Endothelial cell of umbilical vein (primary cell): ENCODE results near the gene PHF12.

Experiments used
- POLR2A ChIP-seq: IDR thresholded peaks from 2 replicates; pipeline ENCODE4 v1.6.1; 2012; ENCODE audit warnings: low read depth, mild to moderate bottlenecking, control low read depth, low read length
- TF ChIP-seq, protein P1 (sequence below), 2 donors: IDR thresholded peaks; 1 replicate in 1 of 2; 2 replicates in 1 of 2; pipeline ENCODE4 v1.5.1; 2011; ENCODE audit warnings: low read length in 2 of 2, mild to moderate bottlenecking in 2 of 2, moderate library complexity in 2 of 2, control low read depth in 1 of 2, inconsistent platforms in 1 of 2, low read depth in 1 of 2; ENCODE audit not compliant: insufficient read depth in 1 of 2; ENCODE audit errors: extremely low read depth in 1 of 2

DNA sequence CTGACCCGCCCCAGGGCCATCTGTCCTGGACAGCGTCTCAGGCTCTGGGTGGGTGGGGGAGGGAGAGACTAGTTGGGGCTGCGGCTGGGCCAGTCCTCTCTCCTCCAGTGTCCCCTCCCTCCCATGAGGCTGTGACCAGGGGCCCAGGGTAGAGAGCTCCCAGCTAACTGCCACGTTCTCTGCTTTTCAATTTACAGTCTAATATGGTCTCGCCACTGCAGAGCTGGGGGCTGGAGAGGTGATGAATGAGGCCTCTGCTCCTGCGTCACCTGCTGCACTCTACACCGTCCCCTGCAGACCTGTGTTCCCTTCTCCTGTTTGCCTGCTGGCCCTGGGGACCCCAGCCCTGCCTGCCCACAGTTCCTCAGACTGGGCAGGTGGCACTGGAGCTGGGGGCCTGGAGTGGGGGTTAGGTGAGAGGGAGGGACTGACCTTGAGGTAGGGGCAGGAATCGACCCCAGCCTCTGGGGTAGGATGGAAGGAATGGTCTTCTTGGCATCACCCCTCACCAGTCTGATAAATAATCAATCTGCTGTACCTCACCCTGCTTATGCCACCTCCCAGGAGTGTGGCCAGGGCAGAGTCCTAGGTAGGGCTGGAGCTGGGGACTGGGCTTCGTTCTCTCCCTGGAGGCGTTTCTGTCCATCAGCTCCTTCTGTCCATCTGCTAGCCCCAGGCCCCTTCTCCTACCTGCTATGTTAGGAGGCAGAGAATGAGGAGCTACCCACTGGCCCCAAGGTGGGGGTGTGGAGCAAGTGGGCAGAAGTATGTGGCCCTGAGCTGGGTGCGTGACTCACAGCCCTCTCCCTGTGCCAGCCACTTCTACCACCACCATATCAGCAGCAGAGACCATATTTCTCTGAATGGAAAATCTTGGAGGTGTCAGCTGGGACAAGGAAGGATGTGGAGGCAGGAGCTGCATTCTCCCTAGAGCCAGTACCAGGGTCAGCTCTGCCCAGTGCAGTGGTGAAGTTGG lies 41.6 kb upstream of the PHF12 start:
- TF ChIP-seq, protein P1, sequence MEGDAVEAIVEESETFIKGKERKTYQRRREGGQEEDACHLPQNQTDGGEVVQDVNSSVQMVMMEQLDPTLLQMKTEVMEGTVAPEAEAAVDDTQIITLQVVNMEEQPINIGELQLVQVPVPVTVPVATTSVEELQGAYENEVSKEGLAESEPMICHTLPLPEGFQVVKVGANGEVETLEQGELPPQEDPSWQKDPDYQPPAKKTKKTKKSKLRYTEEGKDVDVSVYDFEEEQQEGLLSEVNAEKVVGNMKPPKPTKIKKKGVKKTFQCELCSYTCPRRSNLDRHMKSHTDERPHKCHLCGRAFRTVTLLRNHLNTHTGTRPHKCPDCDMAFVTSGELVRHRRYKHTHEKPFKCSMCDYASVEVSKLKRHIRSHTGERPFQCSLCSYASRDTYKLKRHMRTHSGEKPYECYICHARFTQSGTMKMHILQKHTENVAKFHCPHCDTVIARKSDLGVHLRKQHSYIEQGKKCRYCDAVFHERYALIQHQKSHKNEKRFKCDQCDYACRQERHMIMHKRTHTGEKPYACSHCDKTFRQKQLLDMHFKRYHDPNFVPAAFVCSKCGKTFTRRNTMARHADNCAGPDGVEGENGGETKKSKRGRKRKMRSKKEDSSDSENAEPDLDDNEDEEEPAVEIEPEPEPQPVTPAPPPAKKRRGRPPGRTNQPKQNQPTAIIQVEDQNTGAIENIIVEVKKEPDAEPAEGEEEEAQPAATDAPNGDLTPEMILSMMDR (IDR thresholded peaks at IDR 0.05; ENCODE audit: extremely low read depth in 1 of 2, insufficient read depth in 1 of 2, low read depth in 1 of 2, low read length in 2 of 2) = no peak
- no peak for TF ChIP-seq POLR2A
